Right cardiac atrium (tissue), 5 donors: Measurements from ENCODE around the gene HCFC1. TPM values are rescaled to one million over a fixed set of nuclear protein-coding genes. Genes with fewer than 3 reads are reported as not detected.
A peak's percentile ranks its signal among the peaks of the same experiment; 100 is the strongest.
"Not testable (repeated sequence)": the region's sequence is repeated elsewhere in the genome, so short reads cannot be mapped to it uniquely, and the experiment has no call there.

Source experiments
- ATAC-seq, 2 donors: fragments of 200-7000 bp; cut with Tn5 transposase; one replicate each; pipeline versions ENCODE4 v1.8.0 to v1.9.1; 2020; ENCODE audit warnings: moderate library complexity in 2 of 2, mild to moderate bottlenecking in 1 of 2
- DNase-seq, 3 donors: peaks; one replicate each; pipeline ENCODE4 v3.0.0-alpha.2; 2020
- H3K27ac ChIP-seq: one replicate; pipeline ENCODE4 v1.5.1; 2013; ENCODE audit warnings: mild to moderate bottlenecking, low read length, control low read depth, moderate library complexity
- H3K27me3 ChIP-seq: one replicate; pipeline ENCODE4 v1.6.1; 2013; ENCODE audit not compliant: control insufficient read depth, insufficient read depth
- H3K4me1 ChIP-seq: one replicate; pipeline ENCODE4 v1.6.1; 2013; ENCODE audit warnings: low read length; ENCODE audit not compliant: control insufficient read depth, insufficient read depth
- H3K4me3 ChIP-seq: one replicate; pipeline ENCODE4 v1.5.1; 2013; ENCODE audit warnings: low read length, control low read depth
- H3K9me3 ChIP-seq: one replicate; pipeline ENCODE4 v1.6.1; 2013; ENCODE audit warnings: low read length; ENCODE audit not compliant: control insufficient read depth
- WGBS: extraction: QIAGEN DNeasy Blood & Tissue Kit; methylation state at CpG from one replicate; pipeline ENCODE4 v1.1.7; 2013; 5-methylcytosine and 5-hydroxymethylcytosine counted together
- intact Hi-C, 4 donors: fragments of 100-400 bp; cut with DNase I; formaldehyde crosslinking; loops; one replicate each; pipeline versions ENCODE4 v1.11.0 to v1.14.0; 2022 to 2023
- polyA plus RNA-seq: library from polyadenylated mRNA; stranded (reverse); fragments of 200-250 nt; gene quantifications from one replicate; pipeline ENCODE4 v1.2.3, GENCODE V29; 2013
- total RNA-seq, 4 donors: library from RNA; stranded (reverse); fragmentation: NEBNext Ultra II Directional; extraction: Animal tissue kit (Norgen Biotek cat#: 25700); gene quantifications; one replicate each; pipeline ENCODE4 v1.2.1, GENCODE V29; 2021
- donor health status: healthy with polysubstance abuse.
- donor health status: DM: no; HTN: yes; CAD: no.
- donor health status: DM: no; HTN: no; CAD: no.
- donor health status: DM: no; HTN: yes; CAD: no; lungs with severe emphysema.
- donor health status: DM: yes; HTN: yes; CAD: no.

HCFC1 gene
- total and polyA plus RNA-seq, 5 donors: 17.3 to 41.4 (median 32.1) TPM

DNA sequence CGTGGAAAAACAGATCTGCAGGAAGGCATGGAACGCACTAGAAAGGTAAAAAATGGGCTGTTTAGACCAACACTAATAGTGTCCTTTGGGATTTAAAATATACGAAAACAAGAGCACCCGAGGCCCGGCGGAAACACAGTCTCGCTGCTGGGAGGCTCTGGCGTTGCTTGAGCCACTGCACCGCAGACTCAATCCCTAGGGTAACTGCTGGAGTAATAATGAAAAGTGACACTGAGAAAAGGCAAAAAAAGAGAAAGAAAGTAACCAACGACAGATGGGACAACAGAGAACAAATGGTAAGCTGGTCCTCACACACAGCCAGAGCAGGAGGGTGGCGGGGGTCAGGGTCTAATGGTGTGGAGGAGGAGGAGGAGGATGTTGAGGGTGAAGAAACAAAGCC, 32.7 kb upstream of the HCFC1 start:
- intact Hi-C loops: no loop called here
- Histone ChIP-seq H3K27ac (no peak overlapping the region), H3K4me1 (no peaks in the 10 kb centered on the region), H3K4me3 (no peak overlapping the region), H3K9me3 (no peaks in the 10 kb centered on the region), H3K27me3 (no peaks in the 10 kb centered on the region)
- WGBS: 81% methylated on average over 11 of the region's 11 CpGs
- no peak for DNase-seq
- no peak for ATAC-seq

DNA sequence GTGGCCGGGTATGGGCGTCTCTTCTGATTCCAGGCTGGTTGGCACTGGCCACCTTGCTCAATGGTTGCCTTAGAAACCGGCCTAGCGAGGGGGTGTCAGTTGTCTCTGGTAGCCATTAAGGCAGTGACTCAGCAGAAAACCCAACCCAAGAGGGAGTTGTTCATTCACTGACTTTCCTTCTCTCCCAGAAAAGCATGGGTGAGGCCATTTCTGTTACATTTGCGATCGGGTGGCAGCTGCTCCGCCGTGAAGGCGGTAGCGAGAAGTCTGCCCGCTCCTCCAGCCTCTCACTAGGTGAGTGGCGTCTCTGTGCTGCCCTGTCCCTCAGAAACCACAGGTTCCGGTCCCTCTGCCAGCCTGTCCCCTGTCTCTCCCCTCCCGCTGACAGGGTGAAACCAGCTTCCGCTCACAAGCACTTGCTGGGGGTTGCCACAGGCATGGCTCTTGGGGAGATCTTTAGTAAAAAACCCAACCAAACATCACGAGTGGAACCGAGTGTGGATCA, 30.6 kb upstream of the HCFC1 start:
- WGBS: 79% methylated on average over 17 of the region's 17 CpGs
- intact Hi-C loops: no loop called here
- Histone ChIP-seq H3K4me1 (no peaks in the 10 kb centered on the region), H3K4me3 (no peak overlapping the region), H3K9me3 (no peaks in the 10 kb centered on the region), H3K27ac (no peak overlapping the region), H3K27me3 (no peaks in the 10 kb centered on the region)
- no peak for DNase-seq
- ATAC-seq: peak; percentile 40 to 58

DNA sequence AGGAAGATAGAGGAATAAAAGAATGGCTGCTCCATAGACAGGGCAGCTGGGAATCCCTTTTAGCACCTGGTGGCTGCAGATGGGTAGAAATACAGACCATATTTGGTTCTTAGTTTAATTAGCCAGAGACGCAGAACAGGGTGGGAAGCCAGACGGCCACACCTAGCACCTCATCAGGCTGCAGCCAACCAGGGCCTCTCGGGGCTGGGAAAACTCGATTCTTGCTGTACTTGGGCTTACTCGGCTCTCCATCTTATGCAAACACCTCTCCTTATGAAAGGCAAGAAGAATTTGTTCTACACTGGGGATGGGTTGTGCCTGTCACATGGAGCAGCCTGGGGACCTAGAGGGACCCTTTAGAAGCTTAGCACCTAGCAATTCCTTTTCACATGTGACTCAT, 28.4 kb upstream of the HCFC1 start:
- intact Hi-C loops: no loop called here
- 65% methylated on average over 5 of the region's 5 CpGs for WGBS
- no peaks in the 10 kb centered on the region for H3K4me1 ChIP-seq
- ATAC-seq (no peak), DNase-seq (no peak)
- H3K4me3 ChIP-seq: no peak overlapping the region
- no peaks in the 10 kb centered on the region for H3K9me3 ChIP-seq
- no peak overlapping the region for H3K27ac ChIP-seq
- H3K27me3 ChIP-seq: no peaks in the 10 kb centered on the region

DNA sequence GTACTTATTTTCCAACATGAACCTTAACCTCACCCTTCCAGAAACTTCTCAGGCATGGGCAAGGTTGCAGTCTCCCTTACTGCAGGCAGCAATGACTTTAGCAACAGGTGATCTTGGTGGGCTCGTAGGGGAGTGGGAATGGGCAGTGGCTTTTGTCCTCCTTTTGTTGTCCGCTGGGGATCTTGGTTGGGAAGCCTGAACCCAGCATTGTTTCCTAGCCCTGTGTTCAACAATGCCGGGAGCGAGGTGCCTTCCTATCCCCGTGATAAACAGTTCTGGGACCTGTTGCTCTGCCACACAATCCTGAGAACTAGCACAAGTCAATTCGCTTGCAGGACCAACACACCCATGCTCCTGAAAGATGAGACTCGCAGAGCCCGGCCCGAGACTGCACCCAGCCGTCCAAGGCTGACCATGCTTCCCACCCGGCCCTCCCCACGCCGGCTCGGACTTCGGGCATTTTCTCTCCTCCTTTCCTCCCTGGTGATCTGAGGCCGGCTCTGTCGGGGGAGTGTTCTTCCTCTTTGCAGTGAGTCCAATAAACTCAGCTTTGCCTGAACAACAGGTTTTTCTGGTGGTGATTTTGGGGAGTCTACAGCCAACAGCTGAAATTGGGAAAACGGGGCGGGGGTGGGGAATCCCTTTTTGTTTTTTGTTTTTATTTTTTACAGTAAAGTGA, 27.9 kb upstream of the HCFC1 start:
- DNase-seq (no peak), ATAC-seq (peak in 1 of 2 donors; percentile 39)
- Histone ChIP-seq H3K9me3 (no peaks in the 10 kb centered on the region), H3K4me3 (no peak overlapping the region), H3K4me1 (no peaks in the 10 kb centered on the region), H3K27me3 (no peaks in the 10 kb centered on the region), H3K27ac (no peak overlapping the region)
- intact Hi-C loops: no loop called here
- WGBS: 45% methylated on average over 19 of the region's 19 CpGs

DNA sequence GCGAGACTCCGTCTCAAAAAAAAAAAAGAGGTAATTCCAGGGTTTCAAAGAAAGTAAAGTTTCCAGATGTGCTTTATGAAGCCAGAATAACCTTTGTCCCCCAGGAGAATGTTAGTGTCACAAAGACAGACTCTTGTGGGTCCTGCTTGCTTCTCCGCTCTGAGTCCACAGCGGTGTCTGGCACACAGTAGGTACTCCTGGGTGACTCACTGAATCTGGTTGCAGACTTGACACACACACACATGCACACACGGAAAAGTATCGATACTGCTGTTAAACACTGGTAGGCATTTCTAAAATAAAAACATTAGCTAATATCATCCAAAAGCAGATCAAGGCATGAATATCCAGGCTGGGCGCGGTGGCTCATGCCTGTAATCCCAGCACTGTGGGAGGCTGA, 23.9 kb upstream of the HCFC1 start:
- H3K9me3 ChIP-seq: no peaks in the 10 kb centered on the region
- no peak overlapping the region for H3K27ac ChIP-seq
- ATAC-seq: no peak
- 91% methylated on average over 8 of the region's 8 CpGs for WGBS
- no peaks in the 10 kb centered on the region for H3K27me3 ChIP-seq
- no peaks in the 10 kb centered on the region for H3K4me1 ChIP-seq
- intact Hi-C loops: no loop called here
- H3K4me3 ChIP-seq: no peak overlapping the region
- DNase-seq: no peak

DNA sequence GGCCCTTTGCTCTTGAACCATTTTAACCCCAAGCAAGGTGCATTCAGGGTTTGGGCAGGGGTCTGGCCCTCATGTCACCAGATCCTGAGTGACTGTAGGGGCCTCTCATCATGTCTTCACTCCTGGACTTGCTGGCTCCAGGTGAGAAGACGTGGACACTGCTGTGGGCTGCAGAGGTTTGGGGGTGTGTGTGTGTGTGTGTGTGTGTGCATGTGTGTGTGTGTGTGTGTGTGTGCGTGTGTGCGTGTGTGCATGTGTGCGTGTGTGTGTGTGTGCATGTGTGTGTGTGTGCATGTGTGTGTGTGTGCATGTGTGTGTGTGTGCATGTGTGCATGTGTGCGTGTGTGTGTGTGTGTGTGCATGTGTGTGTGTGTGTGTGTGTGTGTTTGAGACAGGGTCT, 22.8 kb upstream of the HCFC1 start:
- H3K4me1 ChIP-seq, H3K4me3 ChIP-seq, H3K27me3 ChIP-seq, intact Hi-C loops, H3K27ac ChIP-seq, DNase-seq, ATAC-seq, H3K9me3 ChIP-seq: not testable (repeated sequence)
- WGBS: 83% methylated on average over 4 of the region's 5 CpGs

DNA sequence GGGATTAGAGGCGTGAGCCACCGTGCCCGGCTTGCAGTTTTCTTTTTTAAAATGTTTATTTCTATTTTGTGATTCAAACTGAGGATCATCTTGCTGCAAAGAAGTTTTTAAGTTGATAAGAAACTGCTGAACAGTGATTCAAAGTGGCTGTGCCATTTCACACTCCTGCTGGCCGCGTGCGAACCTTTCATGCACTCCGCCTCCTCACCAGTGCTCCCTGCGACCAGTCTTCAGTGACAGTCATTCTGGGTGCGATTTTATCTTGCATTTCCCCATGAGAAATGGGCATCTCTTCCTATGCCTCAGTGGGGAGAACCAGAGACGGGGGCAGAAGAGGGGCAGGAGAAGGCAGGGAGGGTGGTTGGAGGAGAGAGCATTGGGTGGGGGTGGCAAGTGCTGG, 22.4 kb upstream of the HCFC1 start:
- no peaks in the 10 kb centered on the region for H3K27me3 ChIP-seq
- H3K4me3 ChIP-seq: no peak overlapping the region
- intact Hi-C loops: no loop called here
- no peak for ATAC-seq
- DNase-seq: no peak
- no peaks in the 10 kb centered on the region for H3K9me3 ChIP-seq
- no peak overlapping the region for H3K27ac ChIP-seq
- 84% methylated on average over 10 of the region's 10 CpGs for WGBS
- no peaks in the 10 kb centered on the region for H3K4me1 ChIP-seq

DNA sequence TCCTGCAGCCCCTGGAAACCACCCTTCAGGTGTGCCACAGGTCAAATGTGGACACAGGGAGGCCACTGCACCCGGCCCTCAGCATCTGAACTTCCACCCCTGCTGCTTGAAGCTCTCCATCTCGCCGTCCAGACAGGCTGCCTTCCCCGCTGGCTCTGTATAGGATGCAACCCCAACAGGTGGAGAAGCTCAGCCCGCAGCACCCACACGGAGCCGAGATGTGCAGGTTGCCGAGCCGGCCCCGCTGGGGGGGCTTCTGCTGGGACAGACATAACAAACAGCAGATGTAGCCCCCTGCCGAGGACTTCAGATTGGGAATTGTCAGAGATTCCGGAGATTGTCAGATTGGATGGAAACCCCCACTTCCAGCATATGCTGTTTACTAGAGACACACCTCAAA, 21.5 kb upstream of the HCFC1 start:
- no peak for DNase-seq

DNA sequence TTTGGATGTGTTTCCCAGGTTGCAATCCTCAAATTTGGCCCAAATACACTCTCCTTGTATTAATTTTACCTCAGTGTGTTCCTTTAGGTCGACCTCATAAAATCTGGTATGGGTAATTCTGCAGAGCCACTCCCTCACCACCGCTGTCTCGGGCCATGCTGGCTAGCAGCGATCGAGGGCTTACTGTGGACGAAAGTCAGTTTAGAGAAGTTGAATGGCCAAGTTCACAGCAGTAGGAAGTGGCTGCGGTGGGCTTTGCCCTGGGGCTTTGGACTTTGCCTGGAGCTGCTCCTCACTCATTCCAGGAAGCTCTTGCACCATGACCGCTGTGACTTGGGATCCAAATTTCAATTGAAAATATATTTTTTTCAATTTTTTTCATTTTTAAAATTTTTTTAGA, 20.6 kb upstream of the HCFC1 start:
- Histone ChIP-seq H3K27me3 (no peaks in the 10 kb centered on the region), H3K4me1 (no peaks in the 10 kb centered on the region), H3K27ac (no peak overlapping the region), H3K9me3 (no peaks in the 10 kb centered on the region), H3K4me3 (no peak overlapping the region)
- ATAC-seq (no peak), DNase-seq (no peak)
- WGBS: 87% methylated on average over 8 of the region's 8 CpGs
- intact Hi-C loops: no loop called here

More for the DNA sequence above, 21.5 kb upstream of the HCFC1 start:
- ATAC-seq: no peak
- WGBS: 79% methylated on average over 12 of the region's 12 CpGs
- Histone ChIP-seq H3K27ac (no peak overlapping the region), H3K27me3 (no peaks in the 10 kb centered on the region), H3K9me3 (no peaks in the 10 kb centered on the region), H3K4me3 (no peak overlapping the region), H3K4me1 (no peaks in the 10 kb centered on the region)
- intact Hi-C loops: no loop called here

DNA sequence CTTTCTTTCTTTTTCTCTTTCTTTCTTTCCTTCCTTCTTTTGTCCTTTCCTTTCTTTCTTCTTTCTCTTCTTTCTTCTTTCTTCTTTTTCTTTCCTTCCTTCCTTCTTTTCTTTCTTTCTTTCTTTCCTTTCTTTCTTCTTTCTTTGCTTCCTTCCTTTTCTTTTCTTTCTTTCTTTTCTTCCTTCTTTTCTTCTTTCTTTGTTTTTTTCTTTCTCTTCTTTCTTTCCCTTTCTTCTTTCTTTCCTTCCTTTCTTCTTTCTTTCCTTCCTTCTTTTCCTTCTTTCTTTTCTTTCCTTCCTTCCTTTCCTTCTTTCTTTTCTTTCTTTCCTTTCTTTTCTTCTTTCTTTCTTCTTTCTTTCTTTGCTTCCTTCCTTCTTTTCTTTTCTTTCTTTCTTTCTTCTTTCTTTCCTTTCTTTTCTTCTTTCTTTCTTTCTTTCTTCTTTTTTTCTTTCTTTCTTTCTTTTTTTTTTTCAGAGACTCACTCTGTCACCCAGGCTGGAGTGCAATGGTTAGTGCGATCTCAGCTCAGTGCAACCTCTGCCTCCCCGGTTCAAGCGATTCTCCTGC, 19.5 kb upstream of the HCFC1 start:
- no peaks in the 10 kb centered on the region for H3K27me3 ChIP-seq
- DNase-seq: no peak
- H3K27ac ChIP-seq: no peak overlapping the region
- H3K4me3 ChIP-seq: no peak overlapping the region
- H3K9me3 ChIP-seq: no peaks in the 10 kb centered on the region
- H3K4me1 ChIP-seq: no peaks in the 10 kb centered on the region
- intact Hi-C loops: no loop called here
- 99% methylated on average over 3 of the region's 3 CpGs for WGBS
- no peak for ATAC-seq

DNA sequence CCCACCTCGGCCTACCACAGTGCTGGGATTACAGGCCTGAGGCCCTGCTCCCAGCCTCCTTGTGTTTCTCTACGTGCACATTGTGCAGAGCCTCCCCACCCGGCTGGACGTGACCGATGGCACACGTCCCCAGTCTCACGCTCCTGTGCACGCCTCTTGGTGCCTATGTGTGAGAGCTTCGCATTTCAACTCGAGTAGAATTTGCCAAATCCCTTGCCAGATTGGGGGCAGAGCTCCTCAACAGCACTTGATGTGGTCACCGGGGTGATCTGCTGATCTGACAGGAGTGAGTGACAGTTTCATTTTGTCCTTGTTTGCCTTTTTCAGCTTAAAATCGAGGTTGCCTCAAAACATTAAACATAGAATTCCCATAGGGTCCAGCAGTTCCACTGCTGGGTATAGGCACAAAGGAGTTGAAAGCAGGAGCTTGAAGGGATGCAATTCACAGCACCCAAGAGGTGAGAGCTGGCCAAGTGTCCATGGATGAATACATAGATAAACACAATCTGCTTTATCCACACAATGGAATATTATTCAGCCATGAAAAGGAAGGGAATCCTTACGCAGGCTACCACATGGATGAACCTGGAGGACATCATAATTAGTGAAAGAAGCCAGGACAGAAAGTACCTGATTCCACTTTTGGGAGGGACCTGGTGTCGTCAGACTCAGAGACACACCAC, 18.5 kb upstream of the HCFC1 start:
- no peaks in the 10 kb centered on the region for H3K9me3 ChIP-seq
- WGBS: 91% methylated on average over 14 of the region's 14 CpGs
- no peaks in the 10 kb centered on the region for H3K4me1 ChIP-seq
- ATAC-seq: no peak
- intact Hi-C loops: no loop called here
- DNase-seq: no peak
- no peak overlapping the region for H3K4me3 ChIP-seq
- no peak overlapping the region for H3K27ac ChIP-seq
- no peaks in the 10 kb centered on the region for H3K27me3 ChIP-seq
